Measurements from ENCODE around the gene EXOC6. TPM values are rescaled to one million over a fixed set of nuclear protein-coding genes. Genes with fewer than 3 reads are reported as not detected.

Gene EXOC6
- total RNA-seq (2021) = 9.3 and 12.5 TPM in 2 replicates
- percentile 59 among the genes with signal in this experiment for Bru-seq, nascent RNA
- percentile 51 among the genes with signal in this experiment for BruChase-seq, experiment 1, labeled RNA remaining after a 2-hour chase
- BruChase-seq, experiment 2, labeled RNA remaining after a 6-hour chase = percentile 46 among the genes with signal in this experiment
- long read RNA-seq, partial matches to known transcripts = 2 of 5 reads
- long read RNA-seq, other reads (novel, unspliced or antisense) = 2 of 5 reads

- H4K20me1 ChIP-seq (ENCODE audit: insufficient read depth) = no peaks in the 10 kb centered on the region
- POLR2A ChIA-PET (ENCODE audit: unreplicated experiment) = interaction anchor here (0.6 to 0.7 kb wide), 4 partner anchors 158 to 1598 kb away, joined by 3 to 4 read pairs (median 3); no protein-coding TSS in a partner anchor
- H2AFZ ChIP-seq = peak within 1 kb of the TSS; percentile 86
- TF ChIP-seq EZH2 (IDR thresholded peaks at IDR 0.05; ENCODE audit: low read depth) = no peak
- H3K4me2 ChIP-seq = peak within 1 kb of the TSS; percentile 96
- peaks cover 19% of the 10 kb centered on the region; the same call in 1 of the 2 replicates for H3F3A ChIP-seq (ENCODE audit: insufficient read depth, low read depth)
- peaks cover 10% of the 10 kb centered on the region; the same call in 1 of the 2 replicates for H3K79me2 ChIP-seq (ENCODE audit: low read depth)
- H3K4me3 ChIP-seq = peak within 1 kb of the TSS; percentile 83
- H3K9me2 ChIP-seq (ENCODE audit: insufficient read depth) = no peaks in the 10 kb centered on the region
- H3K9me3 ChIP-seq (ENCODE audit: insufficient read depth, low read depth) = no peaks in the 10 kb centered on the region
- CTCF ChIA-PET = interaction anchor here (0.6 to 1.2 kb wide), 3 partner anchors 159 to 1334 kb away, joined by 3 to 18 read pairs (median 4); partner anchors contain the start of gene HHEX
- peak; percentile 41 to 67 for DNase-seq
- H3K27ac ChIP-seq = peak within 1 kb of the TSS; percentile 59
- intact Hi-C loops (cut with micrococcal nuclease; ENCODE audit: unreplicated experiment) = no loop called here
- H3K27me3 ChIP-seq (ENCODE audit: insufficient read depth, low read depth) = no peaks in the 10 kb centered on the region
- H3K4me1 ChIP-seq (replicated peaks; ENCODE audit: insufficient read depth) = peaks cover 19% of the 10 kb centered on the region
- no TSS peak for BruUV-seq (replicated peaks)
- no peaks in the 10 kb centered on the region for H3K36me3 ChIP-seq (ENCODE audit: low read depth)
Measured at GRCh38 chr10:92848441-92849233, at the start of gene EXOC6. TSS of gene EXOC6 (plus strand) at chr10:92848520. CDS start at chr10:92848534, 14 bp downstream.

GRCh38 chr10:92799568-92799967 is 48.8 kb upstream of the EXOC6 start:
- H3F3A ChIP-seq (ENCODE audit: insufficient read depth, low read depth) = peaks cover 11% of the 10 kb centered on the region
- intact Hi-C loops (cut with micrococcal nuclease; ENCODE audit: unreplicated experiment) = no loop called here
- no TSS peak for BruUV-seq (replicated peaks)

GRCh38 chr10:92800134-92800733 is 48.1 kb upstream of the EXOC6 start:
- H4K20me1 ChIP-seq (ENCODE audit: insufficient read depth) = no peaks in the 10 kb centered on the region
- no peak for TF ChIP-seq CTCF (conservative IDR thresholded peaks at IDR 0.05)
- no peak for TF ChIP-seq EZH2 (IDR thresholded peaks at IDR 0.05; ENCODE audit: low read depth)
- peak overlapping the region; percentile 26; the same call in 1 of the 2 replicates for H3K27ac ChIP-seq
- no peaks in the 10 kb centered on the region for H3K27me3 ChIP-seq (ENCODE audit: insufficient read depth, low read depth)
- no peaks in the 10 kb centered on the region for H3K9me2 ChIP-seq (ENCODE audit: insufficient read depth)
- H3K4me2 ChIP-seq = peak overlapping the region; percentile 61
- no peak for DNase-seq
- peaks cover 11% of the 10 kb centered on the region for H3F3A ChIP-seq (ENCODE audit: insufficient read depth, low read depth)
- CTCF ChIA-PET = no interaction called here
- no TSS peak for BruUV-seq (replicated peaks)
- POLR2A ChIA-PET (ENCODE audit: unreplicated experiment) = interaction anchor here (0.6 kb wide), 1 partner anchor 562 kb away, joined by 12 read pairs; no protein-coding TSS in a partner anchor
- intact Hi-C loops (cut with micrococcal nuclease; ENCODE audit: unreplicated experiment) = no loop called here
- no peaks in the 10 kb centered on the region for H3K79me2 ChIP-seq (ENCODE audit: low read depth)
- peaks cover 19% of the 10 kb centered on the region for H3K4me1 ChIP-seq (replicated peaks; ENCODE audit: insufficient read depth)
- H3K36me3 ChIP-seq (ENCODE audit: low read depth) = no peaks in the 10 kb centered on the region
- no peak overlapping the region for H2AFZ ChIP-seq
- H3K9me3 ChIP-seq (ENCODE audit: insufficient read depth, low read depth) = no peaks in the 10 kb centered on the region
- peak overlapping the region; percentile 14; the same call in 1 of the 2 replicates for H3K4me3 ChIP-seq

More at GRCh38 chr10:92799568-92799967, 48.8 kb upstream of the EXOC6 start:
- H3K79me2 ChIP-seq (ENCODE audit: low read depth) = no peaks in the 10 kb centered on the region
- TF ChIP-seq CTCF (conservative IDR thresholded peaks at IDR 0.05) = no peak
- no peaks in the 10 kb centered on the region for H3K9me3 ChIP-seq (ENCODE audit: insufficient read depth, low read depth)
- no peak overlapping the region for H2AFZ ChIP-seq
- peak overlapping the region; percentile 61 for H3K4me2 ChIP-seq
- ChIA-PET CTCF (no interaction called here), POLR2A (ENCODE audit: unreplicated experiment) (interaction anchor here (0.6 kb wide), 1 partner anchor 561 kb away, joined by 12 read pairs; no protein-coding TSS in a partner anchor)
- H3K4me1 ChIP-seq (replicated peaks; ENCODE audit: insufficient read depth) = peaks cover 19% of the 10 kb centered on the region
- no peaks in the 10 kb centered on the region for H4K20me1 ChIP-seq (ENCODE audit: insufficient read depth)
- H3K9me2 ChIP-seq (ENCODE audit: insufficient read depth) = no peaks in the 10 kb centered on the region
- peak overlapping the region; percentile 26; the same call in 1 of the 2 replicates for H3K27ac ChIP-seq
- DNase-seq = peak in 1 of 2 experiments; percentile 68
- H3K27me3 ChIP-seq (ENCODE audit: insufficient read depth, low read depth) = no peaks in the 10 kb centered on the region
- H3K4me3 ChIP-seq = peak overlapping the region; percentile 14; the same call in 1 of the 2 replicates
- no peaks in the 10 kb centered on the region for H3K36me3 ChIP-seq (ENCODE audit: low read depth)

Measured in PC-9 (cell line).